GM18858 (cell line): ENCODE results near the gene FOXK1.
"Not testable (repeated sequence)": the region's sequence is repeated elsewhere in the genome, so short reads cannot be mapped to it uniquely, and the experiment has no call there.

ENCODE experiments used
- ATAC-seq: cut with Tn5 transposase; IDR thresholded peaks from one replicate; pipeline ENCODE4 v1.9.1; 2021; ENCODE audit not compliant: unreplicated experiment

FOXK1 gene

DNA sequence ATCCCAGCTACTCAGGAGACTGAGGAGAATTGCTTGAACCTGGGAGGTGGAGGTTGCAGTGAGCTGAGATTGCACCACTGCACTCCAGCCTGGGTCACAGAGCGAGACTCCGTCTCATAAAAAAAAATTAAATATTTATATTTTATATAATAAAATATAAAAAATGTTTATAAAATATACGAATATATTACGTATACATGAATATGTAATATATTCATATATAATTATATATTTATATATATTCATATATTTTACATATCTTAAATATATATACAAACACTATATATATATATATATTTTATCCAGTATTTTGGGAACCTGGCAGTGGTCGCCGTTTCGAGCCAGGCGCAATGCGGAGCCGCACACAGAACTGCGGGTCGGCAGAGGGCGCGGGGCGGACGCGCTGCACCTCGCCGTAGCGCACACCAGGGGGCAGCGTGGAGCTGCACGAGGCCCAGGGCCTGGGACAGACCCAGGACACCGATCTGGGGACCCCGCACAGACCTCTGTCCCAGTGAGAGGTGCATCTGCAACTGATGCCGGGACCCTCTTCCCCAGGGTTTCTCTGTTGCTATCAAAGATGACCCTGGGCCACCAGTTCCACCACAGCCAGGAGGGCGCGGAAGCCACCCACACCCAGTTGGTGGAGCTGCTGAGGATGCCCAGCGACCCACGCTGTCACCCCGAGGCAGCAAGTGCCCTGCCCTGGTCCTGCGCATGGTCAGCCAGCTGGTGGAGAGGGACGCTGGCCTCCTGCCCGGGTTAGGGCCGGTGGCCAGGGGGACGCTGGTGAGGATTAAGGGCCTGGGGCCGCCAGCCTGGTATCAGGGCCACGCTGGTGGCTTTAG, 116.0 kb downstream of the FOXK1 start:
- peak; percentile 47 for ATAC-seq

DNA sequence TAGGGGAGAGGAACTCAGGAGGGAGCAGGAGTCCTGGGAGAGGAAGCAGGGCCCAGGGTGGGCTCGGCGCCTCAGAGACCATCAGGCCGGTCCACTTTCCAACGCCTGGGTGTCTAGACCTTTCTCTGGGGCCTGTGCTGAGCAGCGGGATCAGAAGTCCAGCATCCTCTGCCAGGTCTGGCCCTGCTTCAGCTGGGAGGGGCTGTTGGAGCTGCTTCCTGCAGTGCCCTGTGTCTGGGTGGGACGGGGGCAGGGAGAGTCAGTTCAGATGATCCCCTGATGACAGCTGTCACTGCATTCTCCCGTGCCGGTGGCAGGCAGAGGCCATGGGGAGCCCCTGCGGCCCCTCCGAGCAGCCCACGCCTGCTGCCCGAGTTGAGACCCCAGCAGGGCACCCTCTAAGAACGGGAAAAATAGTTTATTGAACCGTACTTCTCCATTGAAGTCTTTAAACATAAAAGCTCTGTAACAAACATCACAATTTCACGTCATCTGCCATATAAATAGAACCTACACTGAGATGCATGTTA, 116.7 kb downstream of the FOXK1 start:
- no peak for ATAC-seq

DNA sequence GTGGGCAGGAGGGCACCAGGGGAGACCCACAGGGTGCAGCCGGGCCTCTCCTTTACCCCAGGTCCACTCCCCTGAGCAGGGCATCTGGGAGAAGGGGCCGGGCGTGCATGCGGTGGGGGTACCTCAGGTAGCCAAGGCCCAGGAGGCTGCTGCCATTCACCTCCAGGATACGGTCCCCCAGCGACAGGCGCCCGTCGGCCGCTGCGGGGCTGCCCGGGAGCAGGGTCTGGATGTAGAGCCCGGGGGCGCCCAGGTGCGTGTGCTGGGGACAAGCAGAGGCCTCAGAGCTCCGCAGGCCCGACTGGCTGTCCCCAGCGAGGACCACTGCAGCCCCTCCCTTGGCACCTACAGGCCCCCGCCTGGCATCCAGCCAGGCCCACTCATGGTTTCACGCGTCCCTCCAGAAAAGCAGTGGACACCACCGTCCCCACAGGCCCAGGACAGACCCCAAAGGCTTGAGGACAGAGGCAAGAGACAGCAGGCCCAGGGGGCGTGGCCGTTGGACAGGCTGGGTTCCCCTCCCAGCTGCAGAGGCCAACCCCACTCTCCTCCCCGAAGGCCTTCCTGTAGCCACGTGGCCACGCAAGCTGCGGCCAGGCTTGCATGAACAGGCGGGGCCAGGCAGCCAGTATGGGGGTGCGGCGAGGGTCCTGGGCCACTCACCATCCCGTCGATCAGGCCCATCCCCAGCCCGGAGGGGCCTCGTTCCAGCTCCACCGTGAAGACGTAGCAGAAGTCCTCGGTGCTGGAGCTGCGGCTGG, 117.6 kb downstream of the FOXK1 start:
- no peak for ATAC-seq

DNA sequence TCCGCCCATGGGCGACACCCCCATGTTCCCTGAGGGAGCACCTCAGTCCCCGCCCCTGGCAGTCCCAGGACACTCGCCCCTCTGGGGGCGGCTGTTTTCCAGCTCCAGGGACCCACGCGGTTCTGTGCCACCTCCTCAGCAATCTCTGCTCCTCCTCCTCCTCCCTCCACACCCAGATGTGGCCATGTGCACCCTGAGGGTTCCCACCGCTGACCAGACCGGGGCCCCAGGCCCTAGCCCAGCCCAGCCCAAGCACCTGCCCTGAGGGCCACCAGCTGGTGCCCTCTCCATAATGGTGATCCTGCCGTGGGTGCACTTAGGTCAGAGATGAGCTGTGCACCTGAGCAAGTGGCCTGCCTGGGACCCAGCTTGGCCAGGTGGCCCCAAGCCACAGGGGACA, 118.4 kb downstream of the FOXK1 start:
- ATAC-seq = no peak

DNA sequence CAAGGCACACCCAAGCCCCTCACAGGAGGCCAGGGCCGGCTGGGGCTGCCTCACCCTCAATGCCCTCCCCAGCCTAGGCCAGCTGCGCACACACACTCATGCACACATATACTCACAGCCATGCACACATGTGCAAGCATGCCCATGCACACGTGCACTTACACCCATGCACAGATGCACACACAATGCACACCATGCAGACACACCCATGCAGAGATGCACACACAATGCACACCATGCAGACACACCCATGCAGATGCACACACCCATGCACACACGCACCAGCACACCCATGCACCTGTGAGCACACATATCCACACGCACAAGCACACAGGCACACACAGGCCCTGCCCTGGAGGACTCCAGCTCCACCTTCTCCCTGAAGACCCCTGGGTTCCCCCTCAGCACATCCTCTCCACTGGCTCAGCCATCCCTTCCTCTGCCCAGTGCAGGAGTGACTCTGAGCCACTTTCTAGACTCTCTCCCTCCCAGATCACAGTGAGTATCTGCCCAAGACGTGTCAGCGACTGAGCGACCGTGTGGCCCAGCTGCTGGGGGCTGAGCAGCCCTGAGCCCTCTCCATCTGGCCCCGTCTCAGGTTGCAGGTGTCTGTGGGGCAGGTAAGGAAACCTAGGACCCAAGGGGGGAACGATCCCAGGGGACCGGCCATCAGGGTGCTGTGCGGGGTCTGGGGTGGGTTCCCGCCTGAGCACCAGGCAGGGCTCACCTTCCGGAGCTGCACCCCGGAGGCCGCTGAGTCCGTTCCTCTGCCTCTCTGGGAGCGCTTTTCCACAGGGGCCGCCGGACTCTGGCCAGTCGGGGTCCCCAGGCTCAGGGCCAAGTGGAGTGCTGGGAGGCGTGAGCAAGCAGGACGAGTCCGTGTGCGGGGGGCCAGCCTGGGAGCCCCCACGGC, 119.1 kb downstream of the FOXK1 start:
- no peak for ATAC-seq

DNA sequence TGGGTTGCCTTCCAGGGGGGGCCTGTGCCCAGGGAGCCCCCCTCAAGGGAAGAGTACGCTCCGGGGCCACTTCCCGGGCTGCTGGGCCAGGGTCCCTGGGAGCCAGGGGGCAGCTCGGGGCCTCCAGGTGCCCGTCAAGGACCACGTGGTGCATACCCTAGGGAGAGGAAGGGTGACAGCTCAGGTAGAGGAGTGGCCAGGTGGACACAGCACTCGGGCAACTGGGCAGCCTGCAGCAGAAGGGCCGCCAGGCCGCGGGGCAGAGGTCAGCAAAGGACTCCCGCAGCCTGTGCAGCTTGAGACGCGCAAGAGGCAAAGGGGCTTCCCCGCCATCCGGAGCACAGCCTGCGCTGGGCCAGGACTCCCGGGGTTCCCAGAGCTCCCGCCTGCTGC, 119.7 kb downstream of the FOXK1 start:
- ATAC-seq = no peak

DNA sequence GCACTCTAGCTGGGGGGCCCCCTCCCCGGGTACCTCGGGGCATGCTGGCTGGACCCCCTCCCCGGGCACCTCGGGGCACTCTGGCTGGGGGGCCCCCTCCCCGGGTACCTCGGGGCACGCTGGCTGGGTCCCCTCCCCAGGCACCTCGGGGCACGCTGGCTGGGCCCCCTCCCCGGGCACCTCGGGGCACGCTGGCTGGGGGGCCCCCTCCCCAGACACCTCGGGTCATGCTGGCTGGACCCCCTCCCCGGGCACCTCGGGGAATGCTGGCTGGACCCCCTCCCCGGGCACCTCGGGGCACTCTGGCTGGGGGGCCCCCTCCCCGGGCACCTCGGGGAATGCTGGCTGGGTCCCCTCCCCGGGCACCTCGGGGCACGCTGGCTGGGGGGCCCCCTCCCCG, 120.5 kb downstream of the FOXK1 start:
- ATAC-seq = not testable (repeated sequence)

DNA sequence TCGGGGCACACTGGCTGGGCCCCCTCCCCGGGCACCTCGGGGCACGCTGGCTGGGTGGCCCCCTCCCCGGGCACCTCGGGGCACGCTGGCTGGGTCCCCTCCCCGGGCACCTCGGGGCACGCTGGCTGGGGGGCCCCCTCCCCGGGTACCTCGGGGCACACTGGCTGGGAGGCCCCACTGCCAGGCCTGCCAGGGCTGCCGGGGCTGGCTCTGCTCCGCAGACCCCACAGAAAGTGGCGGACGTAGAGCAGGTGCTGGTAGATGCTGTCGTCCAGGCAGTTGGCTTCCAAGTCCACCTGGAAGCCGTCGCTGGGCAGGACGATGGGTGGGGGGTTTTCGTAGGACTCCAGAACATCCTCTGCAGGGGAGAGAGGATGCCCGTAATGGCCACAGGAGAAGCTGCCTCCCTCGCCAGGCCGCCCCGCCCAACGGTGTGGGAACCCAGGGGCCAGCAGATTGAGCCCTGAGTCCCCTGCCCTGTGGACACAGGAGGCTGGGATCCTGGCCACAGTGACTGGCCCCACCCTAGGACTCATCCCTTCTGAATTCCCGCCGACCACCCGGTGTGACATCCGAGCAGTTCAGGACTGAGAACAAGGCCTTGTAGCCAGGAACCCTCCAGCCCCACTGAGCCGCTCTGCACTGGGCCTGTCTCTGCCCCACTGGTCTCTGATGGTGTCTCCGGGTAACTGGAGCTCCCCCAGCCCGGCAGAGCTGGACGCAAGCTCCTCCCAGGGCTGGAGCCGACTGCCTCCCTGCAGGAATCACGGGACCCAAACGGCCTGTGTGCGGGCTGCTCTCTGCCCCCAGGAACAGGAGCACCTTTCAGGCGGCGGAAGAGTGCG, 121.5 kb downstream of the FOXK1 start:
- ATAC-seq = no peak

DNA sequence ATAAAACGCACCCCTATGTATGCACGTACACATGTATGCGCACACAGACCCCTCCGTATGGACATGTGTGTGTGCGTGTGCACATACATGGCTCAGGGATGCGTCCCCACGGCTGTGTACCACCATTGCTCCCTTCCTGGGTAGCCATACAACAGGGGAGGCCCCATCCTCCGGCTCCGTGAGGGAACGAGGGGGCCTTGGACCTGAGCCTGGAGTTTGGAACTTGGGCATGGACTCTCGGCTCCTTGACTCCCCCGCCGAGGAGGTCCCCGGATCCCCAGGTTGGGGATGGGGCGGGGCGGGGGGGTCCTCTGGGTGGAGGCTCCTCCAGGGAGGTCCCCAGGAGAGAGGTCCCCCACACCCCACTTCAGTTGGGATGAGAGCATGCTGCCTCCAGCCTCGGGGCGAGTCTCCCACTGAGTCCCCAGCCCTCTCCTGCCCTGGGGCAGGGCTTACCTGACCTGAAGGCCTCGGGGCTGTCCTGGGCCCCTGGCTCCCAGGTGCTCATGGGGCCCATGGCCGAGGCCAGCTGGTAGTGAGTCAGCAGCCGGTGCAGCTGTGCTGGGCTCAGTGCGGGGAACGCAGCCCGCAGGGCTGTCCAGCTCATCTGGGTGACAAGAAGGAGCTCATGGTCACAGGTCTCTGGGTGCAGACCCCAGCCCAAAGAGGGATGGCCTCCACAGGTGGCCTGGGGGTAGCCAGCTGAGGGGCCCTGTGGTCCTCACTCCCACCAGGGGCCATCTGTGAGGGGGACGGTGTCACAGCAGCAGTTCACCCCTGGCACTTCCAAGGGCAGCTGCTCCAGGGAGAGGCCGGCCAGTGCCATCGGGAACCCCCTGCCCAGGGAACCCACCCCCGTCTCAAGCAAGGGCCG, 123.3 kb downstream of the FOXK1 start:
- ATAC-seq = no peak

DNA sequence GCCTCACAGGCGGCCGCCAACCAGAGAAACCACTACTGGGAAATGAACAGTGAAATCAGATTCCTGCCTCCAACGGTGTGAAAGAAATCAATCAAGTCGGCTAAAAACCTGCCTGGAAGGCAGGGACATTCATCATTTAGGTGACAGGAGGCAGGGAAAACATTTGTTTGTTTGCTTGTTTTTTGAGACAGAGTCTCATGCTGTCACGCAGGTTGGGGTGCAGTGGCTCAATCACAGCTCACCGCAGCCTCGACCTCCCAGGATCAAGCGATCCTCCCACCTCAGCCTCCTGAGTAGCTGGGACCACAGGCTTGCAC, 123.8 kb downstream of the FOXK1 start:
- ATAC-seq = no peak

DNA sequence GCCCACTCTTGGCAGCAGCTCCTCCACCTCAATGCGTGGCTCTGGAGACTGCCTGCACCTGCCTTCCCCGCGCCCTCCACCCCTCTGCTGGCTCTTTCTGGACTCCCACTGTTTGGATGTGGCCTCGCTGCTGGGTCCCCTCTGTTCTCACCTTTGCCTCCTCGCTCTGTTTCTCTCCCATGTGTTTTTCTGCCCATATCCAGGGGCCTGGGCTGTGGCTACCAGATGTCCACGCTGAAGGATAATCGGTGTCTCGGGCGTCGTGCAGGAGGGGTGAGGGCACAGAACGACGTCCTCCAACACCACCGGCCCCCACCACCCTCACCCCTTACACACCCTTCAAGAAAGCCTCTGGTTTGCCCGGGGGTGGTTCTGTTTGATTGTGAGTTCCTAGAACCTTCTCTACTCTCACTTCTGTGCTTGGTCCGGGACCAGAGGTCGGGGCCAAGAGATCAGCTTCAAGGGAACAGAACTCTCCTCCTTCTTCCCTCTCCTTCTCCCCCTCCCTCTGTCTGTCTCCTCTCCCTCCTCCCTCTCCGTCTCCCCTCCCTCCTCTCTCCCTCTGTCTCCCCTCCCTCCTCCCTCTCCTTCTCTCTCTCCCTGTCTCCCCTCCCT, 125.0 kb downstream of the FOXK1 start:
- no peak for ATAC-seq

DNA sequence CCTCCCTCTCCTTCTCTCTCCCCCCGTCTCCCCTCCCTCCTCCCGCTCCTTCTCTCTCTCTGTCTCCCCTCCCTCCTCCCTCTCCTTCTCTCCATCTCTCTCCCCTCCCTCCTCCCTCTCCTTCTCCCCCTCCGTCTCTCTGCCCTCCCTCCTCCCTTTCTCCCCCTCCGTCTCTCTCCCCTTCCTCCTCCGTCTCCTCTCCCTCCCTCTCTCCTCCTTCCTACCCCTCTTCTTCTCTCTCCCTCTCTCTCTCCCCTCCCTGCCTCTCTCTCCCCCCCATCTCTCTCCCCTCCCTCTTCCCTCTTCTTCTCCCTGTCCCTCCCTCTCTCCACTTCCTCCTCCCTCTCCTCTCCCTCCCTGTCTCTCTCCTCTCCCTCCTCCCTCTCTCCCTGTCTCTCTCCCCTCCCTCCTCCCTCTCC, 125.5 kb downstream of the FOXK1 start:
- no peak for ATAC-seq

DNA sequence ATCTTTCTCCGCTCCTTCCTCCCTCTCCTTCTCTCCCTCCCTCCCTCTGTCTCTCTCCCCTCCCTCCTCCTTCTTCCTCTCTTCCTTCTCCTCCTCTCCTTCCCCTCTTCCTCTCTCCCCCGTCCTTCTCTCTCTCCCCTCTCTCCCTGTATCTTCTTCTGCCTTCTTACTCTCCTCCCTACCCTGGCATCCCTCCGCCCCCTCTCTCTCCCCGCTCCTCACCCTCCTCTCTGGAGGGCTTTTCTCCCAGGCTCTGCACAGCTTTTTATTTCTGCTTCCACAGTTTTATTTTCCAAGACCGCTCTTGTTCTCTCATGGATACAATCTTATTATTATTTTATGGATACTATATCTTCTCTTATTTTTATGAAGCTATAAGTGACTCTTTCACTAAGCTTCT, 125.9 kb downstream of the FOXK1 start:
- ATAC-seq = no peak

DNA sequence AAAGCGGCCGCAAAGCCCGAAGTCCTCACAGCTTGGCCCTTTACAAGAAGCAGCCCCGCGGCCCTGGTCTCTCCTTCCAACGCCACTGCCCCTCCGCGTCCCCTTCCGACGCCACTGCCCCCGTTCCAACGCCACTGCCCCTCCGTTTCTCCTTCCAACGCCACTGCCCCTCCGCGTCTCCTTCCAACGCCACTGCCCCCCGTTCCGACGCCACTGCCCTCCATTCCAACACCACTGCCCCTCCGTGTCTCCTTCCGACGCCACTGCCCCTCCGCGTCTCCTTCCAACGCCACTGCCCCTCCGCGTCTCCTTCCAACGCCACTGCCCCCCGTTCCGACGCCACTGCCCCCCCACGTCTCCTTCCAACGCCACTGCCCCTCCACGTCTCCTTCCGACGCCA, 126.5 kb downstream of the FOXK1 start:
- ATAC-seq = no peak

DNA sequence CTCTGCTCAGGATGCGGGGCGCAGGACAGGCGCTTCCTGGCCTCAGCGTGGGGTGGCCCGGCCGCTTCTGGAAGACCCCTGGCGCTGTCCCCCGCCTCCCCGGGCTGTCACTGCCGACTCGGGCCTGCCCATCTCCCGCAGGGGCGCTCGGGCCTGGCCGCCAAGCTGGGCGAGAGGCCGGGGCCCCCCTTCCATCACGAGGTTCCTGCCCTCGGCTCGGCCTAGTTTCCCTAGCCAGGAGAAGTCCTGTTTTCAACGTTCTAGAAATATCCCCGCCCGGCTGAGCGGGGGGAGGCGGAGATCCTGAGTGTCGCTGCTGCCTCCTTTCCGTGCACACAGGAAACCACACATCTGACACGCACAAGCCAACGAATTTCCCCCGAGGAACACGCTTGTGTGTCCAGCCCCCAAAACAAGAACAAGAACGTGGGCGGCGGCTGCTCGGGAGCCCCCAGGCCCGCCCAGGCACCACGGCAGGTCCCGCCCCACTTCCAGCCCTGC, 127.0 kb downstream of the FOXK1 start:
- ATAC-seq = no peak

DNA sequence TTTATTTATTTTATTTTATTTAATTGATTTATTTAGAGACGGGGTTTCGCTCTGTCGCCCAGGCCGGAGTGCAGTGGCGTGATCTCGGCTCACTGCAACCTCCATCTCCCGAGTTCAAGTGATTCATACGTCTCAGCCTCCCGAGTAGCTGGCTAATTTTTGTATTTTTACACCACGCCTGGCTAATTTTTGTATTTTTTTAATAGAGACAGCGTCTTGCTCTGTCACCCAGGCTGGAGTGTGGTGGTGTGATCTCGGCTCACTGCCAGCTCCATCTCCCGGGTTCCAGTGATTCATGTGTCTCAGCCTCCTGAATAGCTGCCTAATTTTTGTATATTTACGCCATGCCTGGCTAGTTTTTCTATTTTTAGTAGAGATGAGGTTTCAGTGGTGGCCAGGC, 127.6 kb downstream of the FOXK1 start:
- ATAC-seq = no peak

DNA sequence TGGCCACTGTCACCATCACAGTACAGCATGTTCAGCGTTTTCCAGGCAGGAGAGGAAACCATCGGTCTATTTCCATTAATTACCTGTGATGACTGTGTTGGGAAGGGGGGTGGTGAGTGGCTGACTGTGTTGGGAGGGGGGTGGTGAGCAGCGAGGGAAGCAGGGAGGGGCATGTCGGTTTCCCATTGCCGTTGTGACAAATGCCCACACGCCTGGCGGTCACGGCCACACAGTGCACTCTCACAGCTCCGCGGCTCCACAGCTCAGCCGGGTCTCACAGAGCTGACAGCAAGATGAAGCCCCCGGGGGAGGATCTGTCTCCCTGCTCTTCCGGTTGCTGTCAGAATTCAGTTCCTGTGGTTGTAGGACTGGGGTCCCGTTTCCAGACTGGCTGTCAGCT, 132.3 kb downstream of the FOXK1 start:
- no peak for ATAC-seq

DNA sequence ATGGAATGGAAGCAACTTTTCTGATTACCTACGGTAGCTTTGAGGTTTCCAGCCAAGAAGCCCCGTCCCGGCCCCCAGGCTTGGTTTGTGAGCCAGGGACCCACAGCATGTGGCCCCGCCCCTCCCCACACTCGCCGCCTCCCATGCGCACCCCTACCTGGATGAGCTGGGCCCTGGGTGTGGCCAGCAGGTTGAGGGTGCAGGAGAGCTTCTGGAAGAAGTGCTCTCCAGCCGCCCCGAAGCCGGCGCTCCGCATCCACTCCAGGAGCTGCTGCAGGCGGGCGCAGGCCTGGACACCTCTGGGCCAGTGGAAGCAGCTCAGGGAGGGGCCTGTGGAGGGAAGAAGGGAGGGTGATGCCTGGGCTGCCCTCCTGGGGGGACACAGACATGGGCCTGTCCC, 133.0 kb downstream of the FOXK1 start:
- no peak for ATAC-seq
